PC-3 (cell line): Measurements from ENCODE around the gene TP53. TPM values are rescaled to one million over a fixed set of nuclear protein-coding genes. Genes with fewer than 3 reads are reported as not detected.

Source experiments
- ATAC-seq: fragments of 200-7000 bp; cut with Tn5 transposase; 2 replicates; pipeline ENCODE4 v1.9.1; 2020; ENCODE audit warnings: mild to moderate bottlenecking, moderate library complexity
- BruUV-seq: library from RNA; stranded (reverse); fragments of 400-500 nt; replicated peaks from 2 replicates; lab custom pipeline; 2021; lab: Mats Ljungman, UMichigan
- CTCF ChIA-PET: fragments of 300-600 bp; sonication (Branson Sonifier 250); formaldehyde crosslinking; loops from one replicate; lab custom pipeline; 2022; ENCODE audit warnings: antibody characterized with exemption; lab: Charles Lee
- POLR2A ChIA-PET: fragments of 300-600 bp; sonication (Branson Sonifier 250); formaldehyde crosslinking; loops from one replicate; lab custom pipeline; 2022; ENCODE audit warnings: antibody characterized with exemption; ENCODE audit not compliant: unreplicated experiment; lab: Charles Lee
- DNase-seq: peaks from one replicate; pipeline ENCODE4 v3.0.0-alpha.2; 2015
- H2AFZ ChIP-seq: fragments of 300-600 bp; sonication (generic); 2 replicates; pipeline ENCODE4 v1.6.0; 2016; ENCODE audit warnings: antibody characterized with exemption, low read length
- H3F3A ChIP-seq: fragments of 300-600 bp; sonication (generic); one replicate; pipeline ENCODE4 v1.6.0; 2017; ENCODE audit warnings: antibody characterized with exemption, low read length, control low read depth, mild to moderate bottlenecking; ENCODE audit not compliant: unreplicated experiment
- H3K27ac ChIP-seq: fragments of 300-600 bp; sonication (generic); 2 replicates; pipeline ENCODE4 v1.5.1; 2016; ENCODE audit warnings: mild to moderate bottlenecking, low read length
- H3K27me3 ChIP-seq: fragments of 300-600 bp; sonication (generic); 2 replicates; pipeline ENCODE4 v1.6.1; 2016; ENCODE audit warnings: low read length, mixed read lengths
- H3K36me3 ChIP-seq: fragments of 300-600 bp; sonication (generic); 2 replicates; pipeline ENCODE4 v1.6.1; 2016; ENCODE audit warnings: low read depth, mixed run types, low read length, mixed read lengths
- H3K4me1 ChIP-seq: fragments of 300-600 bp; sonication (generic); 2 replicates; pipeline ENCODE4 v1.5.1; 2016; ENCODE audit warnings: low read length; ENCODE audit not compliant: insufficient read depth
- H3K4me2 ChIP-seq: fragments of 300-600 bp; sonication (generic); 2 replicates; pipeline ENCODE4 v1.6.0; 2016; ENCODE audit warnings: low read length
- H3K4me3 ChIP-seq: fragments of 300-600 bp; sonication (generic); 2 replicates; pipeline ENCODE4 v1.5.1; 2016; ENCODE audit warnings: mild to moderate bottlenecking, low read length, mixed read lengths
- H3K79me2 ChIP-seq: fragments of 300-600 bp; sonication (generic); 2 replicates; pipeline ENCODE4 v1.6.1; 2017; ENCODE audit warnings: low read length, mixed read lengths
- H3K9ac ChIP-seq: fragments of 300-600 bp; sonication (generic); 2 replicates; pipeline ENCODE4 v1.6.0; 2016; ENCODE audit warnings: mild to moderate bottlenecking, low read length
- H3K9me2 ChIP-seq: fragments of 300-600 bp; sonication (generic); replicated peaks from 2 replicates; pipeline ENCODE4 v1.6.1; 2016; ENCODE audit warnings: mixed run types, low read length, mixed read lengths
- H3K9me3 ChIP-seq: fragments of 300-600 bp; sonication (generic); 2 replicates; pipeline ENCODE4 v1.6.1; 2016; ENCODE audit warnings: low read length, mixed read lengths
- H4K20me1 ChIP-seq: fragments of 300-600 bp; sonication (generic); 2 replicates; pipeline ENCODE4 v1.6.1; 2016; ENCODE audit warnings: low read length, mixed read lengths
- EZH2 ChIP-seq: fragments of 300-600 bp; sonication (generic); IDR thresholded peaks from one replicate; pipeline ENCODE4 v1.6.1; 2017; ENCODE audit warnings: antibody characterized with exemption, mild to moderate bottlenecking, low read length; ENCODE audit not compliant: unreplicated experiment
- EZH2phosphoT487 ChIP-seq: fragments of 300-600 bp; sonication (generic); IDR thresholded peaks from 2 replicates; pipeline ENCODE4 v1.6.1; 2018; ENCODE audit warnings: mild to moderate bottlenecking, antibody characterized with exemption, low read length, borderline replicate concordance
- intact Hi-C: fragments of 100-400 bp; cut with micrococcal nuclease; formaldehyde crosslinking; loops from 2 replicates; pipeline ENCODE4 v1.9.0; 2023
- total RNA-seq: library from RNA; depleted of rRNA; stranded (reverse); fragments of >200 nt; gene quantifications from 2 replicates; pipeline ENCODE4 v1.2.3, GENCODE V29; 2014
- TF ChIP-seq, protein P1 (sequence below): fragments of 300-600 bp; sonication (generic); conservative IDR thresholded peaks from 2 replicates; pipeline ENCODE4 v1.5.1; 2017; ENCODE audit warnings: antibody characterized with exemption, low read depth, mild to moderate bottlenecking, low read length

TP53 gene
- total RNA-seq, 1 experiment from 2014 or later = 3.4 TPM

DNA sequence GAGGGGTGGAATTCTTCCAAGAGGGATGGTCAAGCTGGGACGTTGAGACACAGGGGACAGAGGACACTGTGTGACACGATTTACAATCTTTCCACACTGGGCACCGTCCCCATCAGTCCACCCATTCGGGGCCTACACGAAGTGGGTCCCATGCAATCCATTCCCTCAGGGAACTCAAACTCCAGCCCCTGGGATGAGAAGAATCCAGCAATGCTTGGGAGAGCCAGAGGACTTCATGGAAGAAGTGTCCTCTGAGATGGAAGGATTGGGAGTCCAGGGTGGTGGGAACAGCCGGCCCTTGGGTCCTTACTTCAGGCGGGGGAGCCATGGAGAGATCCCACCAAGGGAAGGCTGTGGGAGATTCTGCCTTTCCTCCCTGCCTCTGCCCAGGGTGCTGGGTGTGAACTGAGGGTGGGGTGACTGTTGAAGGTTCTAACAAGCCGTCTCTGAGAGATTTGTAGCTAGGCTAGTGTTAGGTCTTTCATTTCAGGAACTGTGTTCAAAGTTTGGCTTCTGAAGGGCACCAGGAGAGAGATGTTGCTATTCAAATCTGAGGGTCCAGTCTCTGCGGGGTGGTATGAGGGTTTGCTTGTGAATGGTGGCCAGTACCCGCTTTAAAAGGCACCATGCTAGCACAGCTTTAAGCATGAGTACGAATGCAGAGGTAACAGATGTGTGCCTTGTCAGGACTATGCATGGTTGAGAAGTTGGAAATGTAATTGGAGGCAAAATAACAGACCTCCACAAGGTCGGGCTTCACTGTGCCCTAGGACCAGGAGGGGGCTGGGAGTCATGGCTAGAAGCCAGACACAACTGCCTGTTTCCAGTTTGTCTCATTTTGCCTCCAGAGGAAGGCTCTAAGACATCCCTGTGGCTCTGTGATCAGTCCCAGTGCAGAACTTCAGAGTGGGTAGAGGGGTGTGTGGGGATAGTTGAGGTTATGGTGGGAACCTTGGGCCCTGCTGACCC lies 34.6 kb downstream of the TP53 start:
- Histone ChIP-seq H3K4me1 (no peaks in the 10 kb centered on the region; the same call in 1 of the 2 replicates), H2AFZ (no peak overlapping the region), H3K4me3 (no peak overlapping the region), H3K4me2 (no peak overlapping the region), H3K9ac (no peak overlapping the region), H3K79me2 (no peaks in the 10 kb centered on the region), H3K9me2 (no peaks in the 10 kb centered on the region), H3K27ac (no peak overlapping the region), H3K27me3 (peaks cover 13% of the 10 kb centered on the region), H3K36me3 (no peaks in the 10 kb centered on the region), H3F3A (no peaks in the 10 kb centered on the region), H4K20me1 (no peaks in the 10 kb centered on the region), H3K9me3 (no peaks in the 10 kb centered on the region)
- DNase-seq (no peak), ATAC-seq (no peak)
- intact Hi-C loops = no loop called here
- TF ChIP-seq EZH2 (no peak), EZH2phosphoT487 (no peak)
- TF ChIP-seq, protein P1, sequence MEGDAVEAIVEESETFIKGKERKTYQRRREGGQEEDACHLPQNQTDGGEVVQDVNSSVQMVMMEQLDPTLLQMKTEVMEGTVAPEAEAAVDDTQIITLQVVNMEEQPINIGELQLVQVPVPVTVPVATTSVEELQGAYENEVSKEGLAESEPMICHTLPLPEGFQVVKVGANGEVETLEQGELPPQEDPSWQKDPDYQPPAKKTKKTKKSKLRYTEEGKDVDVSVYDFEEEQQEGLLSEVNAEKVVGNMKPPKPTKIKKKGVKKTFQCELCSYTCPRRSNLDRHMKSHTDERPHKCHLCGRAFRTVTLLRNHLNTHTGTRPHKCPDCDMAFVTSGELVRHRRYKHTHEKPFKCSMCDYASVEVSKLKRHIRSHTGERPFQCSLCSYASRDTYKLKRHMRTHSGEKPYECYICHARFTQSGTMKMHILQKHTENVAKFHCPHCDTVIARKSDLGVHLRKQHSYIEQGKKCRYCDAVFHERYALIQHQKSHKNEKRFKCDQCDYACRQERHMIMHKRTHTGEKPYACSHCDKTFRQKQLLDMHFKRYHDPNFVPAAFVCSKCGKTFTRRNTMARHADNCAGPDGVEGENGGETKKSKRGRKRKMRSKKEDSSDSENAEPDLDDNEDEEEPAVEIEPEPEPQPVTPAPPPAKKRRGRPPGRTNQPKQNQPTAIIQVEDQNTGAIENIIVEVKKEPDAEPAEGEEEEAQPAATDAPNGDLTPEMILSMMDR = no peak
- BruUV-seq = no TSS peak
- ChIA-PET POLR2A (no interaction called here), CTCF (no interaction called here)

DNA sequence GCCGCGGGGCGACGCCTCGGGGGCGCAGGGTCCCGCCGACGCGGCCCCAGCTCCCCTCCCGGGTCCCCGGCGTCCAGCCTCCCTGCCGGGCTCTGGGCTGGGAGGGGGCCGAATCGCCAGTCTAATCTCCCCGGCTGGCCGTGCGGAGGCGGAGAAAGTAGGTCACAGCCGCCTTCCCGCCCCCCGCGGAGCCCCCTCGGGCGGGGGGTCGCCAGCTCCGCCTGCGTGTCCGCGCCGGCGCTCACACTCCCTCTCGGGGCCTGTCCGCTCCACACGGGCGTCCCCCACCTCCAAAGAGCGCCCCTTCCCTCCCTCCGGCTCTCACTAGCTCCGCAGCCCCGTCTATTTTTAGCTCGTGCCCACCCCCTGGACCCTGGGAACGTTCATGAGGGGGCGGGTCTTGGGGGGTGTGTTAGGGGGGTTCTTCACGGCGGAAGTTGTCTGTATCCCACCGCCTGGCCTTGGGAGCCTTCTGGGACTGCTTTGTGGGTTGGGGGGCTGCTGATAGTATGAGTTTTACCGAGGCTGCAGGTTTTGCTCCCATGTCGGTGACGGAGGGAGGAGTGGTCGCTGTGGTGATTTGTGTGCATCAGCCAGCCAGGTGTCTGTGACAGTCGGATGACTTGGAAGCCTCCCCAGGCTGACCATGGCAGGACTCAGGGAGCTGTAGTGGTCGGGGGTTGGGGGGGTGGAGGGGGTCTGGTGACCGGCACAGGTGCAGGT lies 35.5 kb downstream of the TP53 start:
- CTCF ChIA-PET = interaction anchor here (0.6 kb wide), 1 partner anchor 36 kb away, joined by 5 read pairs; no protein-coding TSS in a partner anchor
- H3K9me2 ChIP-seq = no peaks in the 10 kb centered on the region
- no peak overlapping the region for H3K9ac ChIP-seq
- no peak overlapping the region for H3K4me2 ChIP-seq
- no peak overlapping the region for H3K4me3 ChIP-seq
- no peak overlapping the region for H3K27ac ChIP-seq
- no peaks in the 10 kb centered on the region for H3K9me3 ChIP-seq
- H2AFZ ChIP-seq = no peak overlapping the region
- H3F3A ChIP-seq = no peaks in the 10 kb centered on the region
- H3K4me1 ChIP-seq = no peaks in the 10 kb centered on the region; the same call in 1 of the 2 replicates
- intact Hi-C loops = no loop called here
- no peak for ATAC-seq
- TF ChIP-seq, protein P1 = no peak
- no peak for TF ChIP-seq EZH2
- TF ChIP-seq EZH2phosphoT487 = no peak
- POLR2A ChIA-PET = no interaction called here
- no peaks in the 10 kb centered on the region for H4K20me1 ChIP-seq
- no peak for DNase-seq
- H3K36me3 ChIP-seq = no peaks in the 10 kb centered on the region
- peaks cover 13% of the 10 kb centered on the region for H3K27me3 ChIP-seq
- BruUV-seq = no TSS peak
- H3K79me2 ChIP-seq = no peaks in the 10 kb centered on the region
